HG02840 (cell line): ENCODE data around the gene SPATA6.
"Not testable (repeated sequence)": the region's sequence is repeated elsewhere in the genome, so short reads cannot be mapped to it uniquely, and the experiment has no call there.

Experiments used
- ATAC-seq: cut with Tn5 transposase; IDR thresholded peaks from one replicate; pipeline ENCODE4 v1.9.1; 2021; ENCODE audit warnings: mild to moderate bottlenecking, moderate library complexity, moderate number of reproducible peaks; ENCODE audit not compliant: unreplicated experiment, low FRiP score

Gene SPATA6

GRCh38 chr1:48466594-48466993 is 5.4 kb downstream of the SPATA6 start:
- ATAC-seq, result no peak

GRCh38 chr1:48462716-48463302 is 9.2 kb downstream of the SPATA6 start:
- ATAC-seq, result no peak

- ATAC-seq, result no peak
Observed at GRCh38 chr1:48450505-48450904, 21.5 kb downstream of the SPATA6 start.

- no peak for ATAC-seq
Observed at GRCh38 chr1:48448932-48449331, 23.1 kb downstream of the SPATA6 start.

- ATAC-seq, result not testable (repeated sequence)
Observed at GRCh38 chr1:48444186-48444585, 27.8 kb downstream of the SPATA6 start.

- no peak for ATAC-seq
Observed at GRCh38 chr1:48442864-48443619, 29.0 kb downstream of the SPATA6 start.

DNA sequence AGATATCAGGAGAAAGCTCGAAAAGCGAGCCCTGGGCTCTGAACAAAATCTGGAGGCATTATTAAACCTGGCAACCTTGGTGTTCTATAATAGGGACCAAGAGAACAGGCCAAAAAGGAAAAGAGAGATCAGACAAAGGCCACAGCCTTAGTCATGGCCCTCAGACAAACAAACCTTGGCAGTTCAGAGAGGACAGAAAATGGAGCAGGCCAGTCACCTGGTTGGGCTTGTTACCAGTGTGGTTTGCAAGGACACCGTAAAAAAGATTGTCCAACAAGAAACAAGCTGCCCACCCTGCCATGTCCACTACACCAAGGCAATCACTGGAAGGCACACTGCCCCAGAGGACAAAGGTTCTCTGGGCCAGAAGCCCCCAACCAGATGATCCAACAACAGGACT is 31.2 kb downstream of the SPATA6 start:
- not testable (repeated sequence) for ATAC-seq

DNA sequence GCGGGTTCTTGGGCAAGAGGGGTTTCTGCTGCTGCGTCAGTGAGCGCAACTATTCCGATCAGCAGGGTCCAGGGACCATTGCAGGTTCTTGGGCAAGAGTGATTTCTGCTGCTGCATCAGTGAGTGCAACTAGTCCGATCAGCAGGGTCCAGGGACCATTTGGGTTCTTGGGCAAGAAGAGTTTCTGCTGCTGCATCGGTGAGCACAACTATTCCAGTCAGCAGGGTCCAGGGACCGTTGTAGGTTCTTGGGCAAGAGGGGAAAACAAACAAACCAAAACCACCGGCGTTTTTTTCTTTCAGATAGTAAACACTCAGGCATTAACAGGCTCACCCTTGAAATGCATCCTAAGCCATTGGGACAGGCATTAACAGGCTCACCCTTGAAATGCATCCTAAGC is 32.6 kb downstream of the SPATA6 start:
- ATAC-seq, result no peak

- ATAC-seq, result not testable (repeated sequence)
Observed at GRCh38 chr1:48437379-48437778, 34.6 kb downstream of the SPATA6 start.

DNA sequence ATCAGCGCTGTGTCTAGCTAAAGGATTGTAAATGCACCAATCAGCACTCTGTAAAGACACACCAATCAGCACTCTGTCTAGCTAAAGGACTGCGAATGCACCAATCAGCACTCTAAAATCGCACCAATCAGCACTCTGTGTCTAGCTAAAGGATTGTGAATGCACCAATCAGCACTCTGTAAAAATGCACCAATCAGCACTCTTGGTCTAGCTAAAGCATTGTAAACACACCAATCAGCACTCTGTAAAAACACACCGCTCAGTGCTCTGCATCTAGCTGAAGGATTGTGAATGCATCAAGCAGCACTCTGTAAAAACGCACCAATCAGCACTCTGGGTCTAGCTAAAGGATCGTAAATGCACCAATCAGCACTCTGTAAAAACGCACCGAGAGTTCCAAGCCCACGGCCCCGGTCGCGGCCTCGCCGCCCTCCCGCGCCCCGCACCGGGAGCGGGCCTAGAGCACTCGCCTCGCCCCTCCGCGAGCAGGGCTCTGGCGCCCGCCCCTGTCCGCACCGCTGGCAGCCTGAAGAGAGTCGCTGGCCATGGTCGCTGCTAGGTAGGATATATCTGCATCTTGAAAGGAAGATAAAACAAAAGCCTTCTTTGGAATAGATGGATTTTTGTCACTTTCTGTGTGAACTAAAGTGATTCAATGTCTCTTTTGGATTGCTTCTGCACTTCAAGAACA is 36.5 kb downstream of the SPATA6 start:
- not testable (repeated sequence) for ATAC-seq

- ATAC-seq, result no peak
Observed at GRCh38 chr1:48430832-48431231, 41.2 kb downstream of the SPATA6 start.

DNA sequence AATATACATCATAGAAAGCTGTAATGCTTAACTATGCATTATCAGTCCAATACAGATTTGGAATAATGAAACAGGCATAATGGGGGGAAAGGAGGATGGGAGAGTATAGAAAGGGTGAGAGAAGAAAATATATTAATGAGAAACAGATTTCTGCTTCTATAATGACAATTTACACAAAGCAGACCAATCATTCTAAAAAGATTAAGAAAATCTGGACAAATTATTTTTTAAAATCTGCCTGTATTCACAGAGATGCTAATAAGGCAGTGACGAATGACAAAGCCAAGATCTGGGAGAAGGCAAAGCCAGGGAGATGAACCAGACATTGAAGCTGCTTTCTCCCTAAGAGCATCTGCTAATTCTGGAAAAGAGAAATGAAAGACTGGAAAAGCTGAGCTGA is 50.0 kb downstream of the SPATA6 start:
- no peak for ATAC-seq

DNA sequence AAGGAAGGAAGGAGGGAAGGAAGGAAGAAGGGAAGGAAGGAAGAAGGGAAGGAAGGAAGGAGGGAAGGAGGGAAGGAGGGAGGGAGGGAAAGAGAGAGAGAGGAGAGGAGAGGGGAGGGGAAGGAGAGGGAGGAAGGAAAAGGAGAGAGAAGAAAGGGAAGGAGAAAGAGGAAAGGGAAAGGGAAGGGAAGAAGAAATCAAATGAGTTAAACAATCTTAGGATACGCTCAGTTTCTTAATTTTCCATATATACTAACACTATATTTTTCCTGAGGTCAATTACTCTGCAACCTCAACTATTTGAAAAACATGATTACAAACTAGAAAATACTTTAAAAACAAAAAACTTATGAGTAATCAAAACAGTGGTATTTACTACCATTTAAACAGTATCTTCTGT is 53.3 kb downstream of the SPATA6 start:
- ATAC-seq, result no peak

DNA sequence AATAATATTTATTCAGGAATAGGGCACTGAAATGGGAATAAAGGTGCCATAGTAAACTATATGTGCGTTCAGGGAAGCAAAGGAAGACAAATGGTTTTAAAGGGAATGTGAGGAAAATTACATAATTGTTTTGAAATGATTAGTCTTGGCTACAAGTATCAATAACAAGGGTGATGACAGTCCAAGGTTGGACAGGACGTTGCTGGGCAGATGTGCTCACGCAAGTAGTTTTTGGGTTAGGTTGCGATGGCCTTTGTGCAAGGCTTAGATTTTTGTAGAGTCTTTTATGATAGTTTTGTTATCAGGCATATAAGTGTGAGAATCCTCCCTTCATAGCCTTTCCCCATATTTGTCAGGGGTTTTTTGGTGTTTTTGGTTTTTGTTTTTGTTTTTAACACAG is 57.0 kb downstream of the SPATA6 start:
- no peak for ATAC-seq

- no peak for ATAC-seq
Observed at GRCh38 chr1:48414264-48414663, 57.7 kb downstream of the SPATA6 start.

GRCh38 chr1:48405940-48406339 is 66.1 kb downstream of the SPATA6 start:
- ATAC-seq, result no peak

GRCh38 chr1:48405400-48405799 is 66.6 kb downstream of the SPATA6 start:
- no peak for ATAC-seq

DNA sequence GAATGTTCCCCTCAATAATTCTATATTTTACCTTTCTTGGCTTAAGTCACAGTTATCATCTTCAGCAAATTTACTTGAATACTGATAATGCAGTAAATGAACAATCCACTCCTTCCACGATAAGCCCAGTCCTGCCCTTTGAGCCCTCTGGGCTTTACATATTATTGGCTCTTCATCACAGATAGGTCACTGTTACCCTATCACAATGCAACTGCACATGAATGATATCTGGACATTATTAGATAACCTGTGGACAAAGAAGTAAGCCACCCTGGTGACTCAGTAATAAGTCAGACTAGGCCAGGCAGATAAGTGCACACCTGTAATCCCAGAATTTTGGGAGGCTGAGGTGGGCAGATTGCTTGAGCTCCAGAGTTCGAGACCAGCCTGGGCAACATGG is 69.4 kb downstream of the SPATA6 start:
- ATAC-seq, result no peak

- ATAC-seq, result no peak
Observed at GRCh38 chr1:48396208-48396607, 75.8 kb downstream of the SPATA6 start.

GRCh38 chr1:48391926-48392325 is 80.1 kb downstream of the SPATA6 start:
- ATAC-seq, result no peak

GRCh38 chr1:48387409-48387808 is 84.6 kb downstream of the SPATA6 start:
- no peak for ATAC-seq

DNA sequence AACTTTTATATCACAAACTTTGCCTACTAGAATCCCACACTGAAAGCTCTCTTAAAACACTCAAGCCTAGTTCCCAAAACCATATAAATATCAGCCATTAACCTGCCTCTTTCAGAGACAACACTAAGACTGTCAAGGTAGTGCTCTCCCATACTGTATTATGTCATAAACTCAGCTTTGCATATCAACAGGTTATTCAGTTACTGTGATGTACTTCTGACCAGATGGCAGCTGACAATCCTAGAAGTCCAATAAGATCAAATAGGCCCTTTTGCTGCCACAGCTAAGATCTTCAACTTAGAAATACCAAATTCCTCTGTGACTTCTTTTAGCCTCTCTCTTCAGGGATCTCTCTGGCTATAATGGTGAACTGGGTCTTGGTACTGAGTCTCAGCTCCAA is 97.2 kb downstream of the SPATA6 start:
- no peak for ATAC-seq
